ENCODE results near the gene LRMDA. TPM values are rescaled to one million over a fixed set of nuclear protein-coding genes. Genes with fewer than 3 reads are reported as not detected.
A peak's percentile ranks its signal among the peaks of the same experiment; 100 is the strongest.
"Not testable (repeated sequence)": the region's sequence is repeated elsewhere in the genome, so short reads cannot be mapped to it uniquely, and the experiment has no call there.

Gene LRMDA
- total RNA-seq, 3 donors from 2014 or later: 8.3 to 17.1 (median 11.1) TPM

DNA sequence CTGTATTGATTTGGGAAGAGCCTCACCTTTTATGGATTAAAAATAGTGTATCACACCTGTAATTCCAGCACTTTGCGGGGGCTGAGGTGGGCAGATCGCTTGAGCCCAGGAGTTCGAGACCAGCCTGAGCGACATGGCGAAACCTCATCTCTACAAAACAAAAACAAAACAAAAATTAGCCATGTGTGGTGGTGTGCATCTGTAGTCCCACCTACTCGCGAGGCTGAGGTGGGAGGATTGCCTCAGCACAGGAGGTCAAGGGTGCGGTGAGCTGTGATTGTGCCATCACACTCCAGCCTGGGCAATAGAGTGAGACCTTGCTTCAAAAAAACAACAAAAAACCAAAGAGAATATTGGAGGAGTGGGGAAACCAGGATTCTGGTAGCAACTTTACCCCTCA, 79.6 kb downstream of the LRMDA start:
- Histone ChIP-seq H3K27me3 (no peaks in the 10 kb centered on the region), H3K9me3 (no peaks in the 10 kb centered on the region), H3K4me3 (no peak overlapping the region), H3K27ac (no peak overlapping the region), H3K4me1 (no peaks in the 10 kb centered on the region), H3K36me3 (no peaks in the 10 kb centered on the region)
- no peak for TF ChIP-seq POLR2AphosphoS5 (IDR thresholded peaks at IDR 0.05)
- no peak for TF ChIP-seq POLR2A (IDR thresholded peaks at IDR 0.05)
- TF ChIP-seq, protein P1, sequence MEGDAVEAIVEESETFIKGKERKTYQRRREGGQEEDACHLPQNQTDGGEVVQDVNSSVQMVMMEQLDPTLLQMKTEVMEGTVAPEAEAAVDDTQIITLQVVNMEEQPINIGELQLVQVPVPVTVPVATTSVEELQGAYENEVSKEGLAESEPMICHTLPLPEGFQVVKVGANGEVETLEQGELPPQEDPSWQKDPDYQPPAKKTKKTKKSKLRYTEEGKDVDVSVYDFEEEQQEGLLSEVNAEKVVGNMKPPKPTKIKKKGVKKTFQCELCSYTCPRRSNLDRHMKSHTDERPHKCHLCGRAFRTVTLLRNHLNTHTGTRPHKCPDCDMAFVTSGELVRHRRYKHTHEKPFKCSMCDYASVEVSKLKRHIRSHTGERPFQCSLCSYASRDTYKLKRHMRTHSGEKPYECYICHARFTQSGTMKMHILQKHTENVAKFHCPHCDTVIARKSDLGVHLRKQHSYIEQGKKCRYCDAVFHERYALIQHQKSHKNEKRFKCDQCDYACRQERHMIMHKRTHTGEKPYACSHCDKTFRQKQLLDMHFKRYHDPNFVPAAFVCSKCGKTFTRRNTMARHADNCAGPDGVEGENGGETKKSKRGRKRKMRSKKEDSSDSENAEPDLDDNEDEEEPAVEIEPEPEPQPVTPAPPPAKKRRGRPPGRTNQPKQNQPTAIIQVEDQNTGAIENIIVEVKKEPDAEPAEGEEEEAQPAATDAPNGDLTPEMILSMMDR (IDR thresholded peaks at IDR 0.05): no peak
- intact Hi-C loops (cut with DNase I; ENCODE audit: low total_unique reads): no loop called here
- DNase-seq (ENCODE audit: low spot score in 2 of 2): no peak

DNA sequence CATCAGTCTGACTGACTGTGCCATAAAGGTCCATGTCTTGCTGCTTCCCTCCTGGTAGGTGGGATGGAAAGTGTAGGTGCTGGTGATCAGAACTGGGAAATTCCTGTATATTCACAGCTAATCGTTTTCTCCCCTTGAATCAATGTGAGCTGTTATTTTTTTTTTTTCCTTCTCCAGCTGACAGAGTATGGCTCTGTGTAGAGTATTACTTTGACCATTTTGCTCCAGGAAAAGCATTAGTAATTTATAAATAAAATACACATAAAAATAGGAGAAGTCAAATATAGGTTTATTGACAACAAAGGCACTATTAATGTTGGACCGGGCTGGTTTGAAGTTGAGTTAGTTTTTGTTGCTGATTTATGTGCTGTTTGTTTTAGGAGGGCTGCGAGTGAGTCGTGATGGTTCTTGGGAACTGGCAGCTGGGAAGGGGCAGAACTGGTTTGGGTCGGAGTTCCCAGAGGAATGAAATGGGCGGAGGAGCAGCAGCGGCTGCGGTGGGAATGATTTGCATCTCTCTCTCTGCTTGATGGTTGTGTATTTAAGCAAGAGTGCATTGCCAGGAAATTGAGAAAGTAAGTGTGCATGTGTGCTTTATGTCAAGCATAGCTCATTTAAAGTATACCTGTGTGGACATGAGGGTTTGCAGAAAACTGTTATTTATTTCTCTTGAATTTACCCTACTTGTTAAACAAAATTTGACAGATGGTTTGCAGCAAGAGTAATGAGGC, 80.9 kb downstream of the LRMDA start:
- DNase-seq (ENCODE audit: low spot score in 2 of 2): peak in 1 of 2 donors; percentile 59
- TF ChIP-seq POLR2A (IDR thresholded peaks at IDR 0.05) (no peak), POLR2AphosphoS5 (IDR thresholded peaks at IDR 0.05) (no peak)
- TF ChIP-seq, protein P1 (IDR thresholded peaks at IDR 0.05): no peak
- Histone ChIP-seq H3K36me3 (no peaks in the 10 kb centered on the region), H3K9me3 (no peaks in the 10 kb centered on the region), H3K27ac (no peak overlapping the region), H3K4me1 (no peaks in the 10 kb centered on the region), H3K4me3 (no peak overlapping the region), H3K27me3 (no peaks in the 10 kb centered on the region)
- intact Hi-C loops (cut with DNase I; ENCODE audit: low total_unique reads): no loop called here

DNA sequence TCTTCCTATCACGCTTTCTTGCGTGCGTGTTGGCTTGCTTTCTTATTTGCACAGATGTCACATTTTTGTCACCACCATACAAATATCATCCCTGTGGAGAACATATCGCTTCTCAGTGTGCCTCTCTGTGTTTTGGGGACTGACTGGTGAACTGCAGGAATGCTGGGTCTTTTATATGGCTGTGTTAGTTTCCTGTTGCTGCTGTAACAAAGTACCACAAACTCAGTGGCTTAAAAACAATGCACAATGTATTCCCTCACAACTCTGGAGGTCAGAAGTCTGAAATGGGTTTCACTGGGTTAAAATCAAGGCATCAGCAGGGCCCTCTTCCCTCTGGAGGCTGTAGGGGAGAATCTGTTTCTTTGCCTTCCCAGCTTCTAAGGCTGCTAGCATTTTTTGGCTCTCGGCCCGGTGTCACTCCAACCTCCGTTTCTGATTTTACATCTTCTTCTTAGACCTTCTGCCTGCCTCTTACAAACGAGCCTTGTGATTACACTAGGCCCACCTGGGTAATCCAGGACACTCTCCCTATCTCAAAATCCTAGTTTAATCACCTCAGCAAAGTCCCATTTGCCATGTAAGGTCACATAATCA, 82.0 kb downstream of the LRMDA start:
- Histone ChIP-seq H3K4me1 (no peaks in the 10 kb centered on the region), H3K4me3 (no peak overlapping the region), H3K27me3 (no peaks in the 10 kb centered on the region), H3K36me3 (no peaks in the 10 kb centered on the region), H3K9me3 (no peaks in the 10 kb centered on the region), H3K27ac (no peak overlapping the region)
- no peak for DNase-seq (ENCODE audit: low spot score in 2 of 2)
- TF ChIP-seq POLR2AphosphoS5 (IDR thresholded peaks at IDR 0.05): no peak
- TF ChIP-seq, protein P1 (IDR thresholded peaks at IDR 0.05): no peak
- TF ChIP-seq POLR2A (IDR thresholded peaks at IDR 0.05): no peak
- intact Hi-C loops (cut with DNase I; ENCODE audit: low total_unique reads): no loop called here

DNA sequence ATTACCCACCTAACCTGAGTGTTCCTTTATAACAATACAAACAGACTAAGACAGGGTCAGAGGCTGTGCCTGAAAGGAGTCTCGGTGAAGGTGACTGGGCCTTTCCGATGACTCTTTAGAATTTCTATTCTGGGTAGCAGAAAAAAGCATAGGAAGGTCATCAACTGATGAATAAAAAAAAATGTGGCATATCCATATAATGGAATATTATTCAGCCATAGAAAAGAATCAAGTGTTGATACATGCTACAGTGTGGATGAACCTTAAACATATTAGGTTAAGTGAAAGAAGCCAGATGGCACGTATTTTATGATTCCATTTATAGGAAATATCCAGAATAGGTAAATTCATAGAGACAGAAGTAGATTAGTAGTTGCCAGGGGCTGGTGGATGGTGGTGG, 83.4 kb downstream of the LRMDA start:
- Histone ChIP-seq H3K4me3 (no peak overlapping the region), H3K27ac (no peak overlapping the region), H3K9me3 (no peaks in the 10 kb centered on the region), H3K27me3 (no peaks in the 10 kb centered on the region), H3K4me1 (no peaks in the 10 kb centered on the region), H3K36me3 (no peaks in the 10 kb centered on the region)
- intact Hi-C loops (cut with DNase I; ENCODE audit: low total_unique reads): no loop called here
- TF ChIP-seq POLR2A (IDR thresholded peaks at IDR 0.05) (no peak), POLR2AphosphoS5 (IDR thresholded peaks at IDR 0.05) (no peak)
- TF ChIP-seq, protein P1 (IDR thresholded peaks at IDR 0.05): no peak
- DNase-seq (ENCODE audit: low spot score in 2 of 2): no peak

DNA sequence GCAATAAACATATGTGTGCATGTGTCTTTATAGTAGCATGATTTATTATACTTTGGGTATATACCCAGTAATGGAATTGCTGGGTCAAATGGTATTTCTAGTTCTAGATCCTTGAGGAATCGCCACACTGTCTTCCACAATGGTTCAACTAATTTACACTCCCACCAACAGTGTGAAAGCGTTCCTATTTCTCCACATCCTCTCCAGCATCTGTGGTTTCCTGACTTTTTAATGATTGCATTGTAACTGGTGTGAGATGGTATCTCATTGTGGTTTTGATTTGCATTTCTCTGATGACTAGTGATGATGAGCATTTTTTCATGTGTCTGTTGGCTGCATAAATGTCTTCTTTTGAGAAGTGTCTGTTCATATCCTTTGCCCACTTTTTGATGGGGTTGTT, 84.7 kb downstream of the LRMDA start:
- H3K4me3 ChIP-seq; H3K27ac ChIP-seq; intact Hi-C loops (cut with DNase I; ENCODE audit: low total_unique reads); H3K36me3 ChIP-seq; H3K27me3 ChIP-seq; H3K9me3 ChIP-seq; DNase-seq (ENCODE audit: low spot score in 2 of 2); H3K4me1 ChIP-seq: not testable (repeated sequence)

DNA sequence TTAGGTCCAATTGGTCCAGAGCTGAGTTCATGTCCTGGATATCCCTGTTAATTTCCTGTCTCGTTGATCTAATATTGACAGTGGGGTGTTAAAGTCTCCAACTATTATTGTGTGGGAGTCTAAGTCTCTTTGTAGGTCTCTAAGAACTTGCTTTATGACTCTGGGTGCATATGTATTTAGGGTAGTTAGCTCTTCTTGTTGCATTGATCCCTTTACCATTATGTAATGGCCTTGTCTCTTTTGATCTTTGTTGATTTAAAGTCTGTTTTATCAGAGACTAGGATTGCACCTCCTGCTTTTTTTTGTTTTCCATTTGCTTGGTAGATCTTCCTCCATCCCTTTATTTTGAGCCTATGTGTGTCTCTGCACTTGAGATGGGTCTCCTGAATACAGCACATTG, 87.8 kb downstream of the LRMDA start:
- H3K4me3 ChIP-seq; H3K9me3 ChIP-seq; DNase-seq (ENCODE audit: low spot score in 2 of 2); H3K27me3 ChIP-seq; H3K4me1 ChIP-seq; intact Hi-C loops (cut with DNase I; ENCODE audit: low total_unique reads); H3K36me3 ChIP-seq; H3K27ac ChIP-seq: not testable (repeated sequence)

DNA sequence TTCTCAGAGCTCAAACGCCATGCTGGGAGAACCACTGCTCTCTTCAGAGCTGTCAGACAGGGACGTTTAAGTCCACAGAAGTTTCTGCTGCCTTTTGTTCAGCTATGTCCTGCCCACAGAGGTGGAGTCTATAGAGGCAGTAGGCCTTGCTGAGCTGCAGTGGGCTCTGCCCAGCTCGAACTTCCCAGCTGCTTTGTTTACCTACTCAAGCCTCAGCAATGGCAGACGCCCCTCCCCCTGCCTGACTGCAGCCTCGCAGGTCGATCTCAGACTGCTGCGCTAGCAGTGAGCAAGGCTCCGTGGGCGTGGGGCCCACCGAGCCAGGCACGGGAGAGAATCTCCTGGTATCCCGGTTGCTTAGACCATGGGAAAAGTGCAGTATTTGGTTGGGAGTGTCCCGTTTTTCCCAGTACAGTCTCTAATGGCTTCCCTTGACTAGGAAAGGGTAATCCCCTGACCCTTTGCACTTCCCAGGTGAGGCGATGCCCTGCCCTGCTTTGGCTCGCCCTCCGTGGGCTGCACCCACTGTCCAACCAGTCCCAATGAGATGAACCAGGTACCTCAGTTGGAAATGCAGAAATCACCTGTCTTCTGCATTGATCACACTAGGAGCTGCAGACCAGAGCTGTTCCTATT, 89.9 kb downstream of the LRMDA start:
- H3K9me3 ChIP-seq; DNase-seq (ENCODE audit: low spot score in 2 of 2); H3K4me3 ChIP-seq; H3K27ac ChIP-seq; H3K36me3 ChIP-seq; H3K27me3 ChIP-seq; intact Hi-C loops (cut with DNase I; ENCODE audit: low total_unique reads); H3K4me1 ChIP-seq: not testable (repeated sequence)
